Hepatocyte (in vitro differentiated cells): ENCODE data around the gene STK33.

Experiments used
- EZH2 ChIP-seq: fragments of 200-600 bp; sonication (generic); IDR thresholded peaks from 2 replicates; pipeline ENCODE4 v1.6.1; 2016; ENCODE audit warnings: antibody characterized with exemption, mild to moderate bottlenecking, borderline replicate concordance
- TF ChIP-seq, protein P1 (sequence below): fragments of 200-600 bp; sonication (generic); IDR thresholded peaks from 2 replicates; pipeline ENCODE4 v1.5.1; 2016; ENCODE audit warnings: antibody characterized with exemption, mild to moderate bottlenecking; ENCODE audit not compliant: poor library complexity

DNA sequence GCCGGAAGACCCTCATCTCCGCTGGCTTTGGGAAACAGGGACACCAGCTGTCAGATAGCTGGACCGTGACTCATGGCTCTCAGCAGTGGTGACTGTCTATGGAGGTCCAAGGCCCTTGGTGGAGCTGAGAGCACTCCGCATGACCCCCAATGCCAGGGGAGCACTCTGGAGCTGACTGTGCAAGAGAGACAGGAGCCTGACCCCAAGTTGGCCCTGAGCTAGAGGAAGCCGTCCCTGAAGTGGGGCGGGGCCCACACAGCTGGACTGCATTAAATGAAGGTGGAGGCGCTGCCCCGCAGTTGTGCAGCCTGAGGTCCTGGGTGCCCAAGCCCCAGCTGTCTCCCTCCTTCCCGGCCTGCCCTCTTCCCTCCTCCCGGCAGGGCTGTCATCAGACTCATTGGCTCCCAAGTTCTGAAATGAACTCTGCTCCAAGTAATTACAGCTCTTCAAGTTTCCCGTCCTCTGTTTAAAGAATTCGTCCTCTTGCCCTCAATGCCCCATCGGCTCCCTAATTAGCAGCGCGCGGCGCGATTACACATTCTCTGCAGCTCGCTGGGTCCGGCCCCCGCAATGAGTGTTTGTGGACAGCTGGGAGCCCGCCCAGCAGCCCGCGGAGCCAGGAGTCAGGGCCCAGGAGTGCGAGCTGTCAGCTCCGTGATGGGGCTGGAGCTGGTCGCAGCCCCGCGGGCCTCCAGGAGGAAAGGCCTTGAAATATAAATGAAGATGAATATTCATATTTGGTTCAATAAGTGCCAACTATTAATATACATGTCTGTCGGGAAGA, 237.1 kb downstream of the STK33 start:
- TF ChIP-seq, protein P1, sequence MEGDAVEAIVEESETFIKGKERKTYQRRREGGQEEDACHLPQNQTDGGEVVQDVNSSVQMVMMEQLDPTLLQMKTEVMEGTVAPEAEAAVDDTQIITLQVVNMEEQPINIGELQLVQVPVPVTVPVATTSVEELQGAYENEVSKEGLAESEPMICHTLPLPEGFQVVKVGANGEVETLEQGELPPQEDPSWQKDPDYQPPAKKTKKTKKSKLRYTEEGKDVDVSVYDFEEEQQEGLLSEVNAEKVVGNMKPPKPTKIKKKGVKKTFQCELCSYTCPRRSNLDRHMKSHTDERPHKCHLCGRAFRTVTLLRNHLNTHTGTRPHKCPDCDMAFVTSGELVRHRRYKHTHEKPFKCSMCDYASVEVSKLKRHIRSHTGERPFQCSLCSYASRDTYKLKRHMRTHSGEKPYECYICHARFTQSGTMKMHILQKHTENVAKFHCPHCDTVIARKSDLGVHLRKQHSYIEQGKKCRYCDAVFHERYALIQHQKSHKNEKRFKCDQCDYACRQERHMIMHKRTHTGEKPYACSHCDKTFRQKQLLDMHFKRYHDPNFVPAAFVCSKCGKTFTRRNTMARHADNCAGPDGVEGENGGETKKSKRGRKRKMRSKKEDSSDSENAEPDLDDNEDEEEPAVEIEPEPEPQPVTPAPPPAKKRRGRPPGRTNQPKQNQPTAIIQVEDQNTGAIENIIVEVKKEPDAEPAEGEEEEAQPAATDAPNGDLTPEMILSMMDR: no peak
- no peak for TF ChIP-seq EZH2
